CD14-positive monocyte (primary cell): ENCODE data around the gene MMP28. TPM values are rescaled to one million over a fixed set of nuclear protein-coding genes. Genes with fewer than 3 reads are reported as not detected.
A peak's percentile ranks its signal among the peaks of the same experiment; 100 is the strongest.

Source experiments
- DNase-seq, 3 donors: peaks; one replicate each; pipeline ENCODE4 v3.0.0-alpha.2; 2011 to 2022
- H2AFZ ChIP-seq: 2 replicates; pipeline ENCODE4 v1.6.0; 2012; ENCODE audit warnings: mild to moderate bottlenecking, low read depth, low read length, inconsistent platforms; ENCODE audit not compliant: insufficient read depth, poor library complexity, severe bottlenecking
- H3K27ac ChIP-seq, 2 donors: 1 replicate in 1 of 2; 2 replicates in 1 of 2; pipeline ENCODE4 v1.5.1; 2012 to 2013; ENCODE audit warnings: low read length in 2 of 2, control low read depth in 1 of 2, inconsistent platforms in 1 of 2, low read depth in 1 of 2, mild to moderate bottlenecking in 1 of 2
- H3K27me3 ChIP-seq, 2 donors: one replicate each; pipeline versions ENCODE4 v1.6.0 to v1.6.1; 2011 to 2013; ENCODE audit warnings: low read length in 2 of 2; ENCODE audit not compliant: control insufficient read depth in 2 of 2, insufficient read depth in 2 of 2
- H3K36me3 ChIP-seq, 2 donors: replicated peaks in 1 of 2; 1 replicate in 1 of 2; 2 replicates in 1 of 2; pipeline versions ENCODE4 v1.5.1 to v1.6.1; 2012 to 2013; ENCODE audit warnings: low read length in 2 of 2, control low read depth in 1 of 2, inconsistent platforms in 1 of 2, mild to moderate bottlenecking in 1 of 2; ENCODE audit not compliant: insufficient read depth in 2 of 2, control insufficient read depth in 1 of 2
- H3K4me1 ChIP-seq, 2 donors: 1 replicate in 1 of 2; 2 replicates in 1 of 2; pipeline versions ENCODE4 v1.5.1 to v1.6.1; 2012 to 2013; ENCODE audit warnings: low read length in 2 of 2, control low read depth in 1 of 2, inconsistent platforms in 1 of 2, mild to moderate bottlenecking in 1 of 2, moderate library complexity in 1 of 2; ENCODE audit not compliant: insufficient read depth in 2 of 2, control insufficient read depth in 1 of 2
- H3K4me2 ChIP-seq: replicated peaks from 2 replicates; pipeline ENCODE3; 2012; ENCODE audit warnings: low read length, moderate library complexity, mild to moderate bottlenecking; ENCODE audit not compliant: poor library complexity, severe bottlenecking; ENCODE audit errors: extremely low read depth
- H3K4me3 ChIP-seq, 3 experiments: fragments of 200-600 bp in 1 of 3; sonication (generic) in 1 of 3; replicated peaks in 1 of 3; 1 replicate in 2 of 3; 2 replicates in 1 of 3; pipeline ENCODE4 v1.5.1; 2011 to 2013; ENCODE audit warnings: low read length in 3 of 3, mild to moderate bottlenecking in 3 of 3, control low read depth in 2 of 3, low read depth in 2 of 3, inconsistent platforms in 1 of 3, moderate library complexity in 1 of 3
- H3K79me2 ChIP-seq: 2 replicates; pipeline ENCODE4 v1.6.0; 2012; ENCODE audit warnings: mild to moderate bottlenecking, control low read depth, inconsistent platforms, low read length, moderate library complexity; ENCODE audit not compliant: insufficient read depth
- H3K9ac ChIP-seq: 2 replicates; pipeline ENCODE4 v1.6.0; 2017; ENCODE audit warnings: low read length, mild to moderate bottlenecking; ENCODE audit not compliant: insufficient read depth, poor library complexity, severe bottlenecking
- H3K9me3 ChIP-seq, 2 donors: replicated peaks in 1 of 2; 1 replicate in 1 of 2; 2 replicates in 1 of 2; pipeline versions ENCODE4 v1.5.1 to v1.6.1; 2012 to 2013; ENCODE audit warnings: low read length in 2 of 2, control low read depth in 1 of 2; ENCODE audit not compliant: control insufficient read depth in 1 of 2, insufficient read depth in 1 of 2
- H4K20me1 ChIP-seq: 2 replicates; pipeline ENCODE4 v1.6.0; 2012; ENCODE audit warnings: mild to moderate bottlenecking, low read length, control low read depth, moderate library complexity; ENCODE audit not compliant: insufficient read depth
- H3K27ac Mint-ChIP-seq, 7 donors: one replicate each; pipeline ENCODE4 v1.8.0; 2020; ENCODE audit warnings: mild to moderate bottlenecking in 7 of 7, mixed read lengths in 7 of 7, moderate library complexity in 6 of 7, inconsistent platforms in 2 of 7
- H3K27me3 Mint-ChIP-seq, 3 donors: one replicate each; pipeline ENCODE4 v1.8.0; 2021 to 2022; ENCODE audit warnings: low read depth in 3 of 3, mild to moderate bottlenecking in 3 of 3, mixed read lengths in 3 of 3, moderate library complexity in 3 of 3, inconsistent platforms in 1 of 3
- H3K36me3 Mint-ChIP-seq, 2 donors: one replicate each; pipeline ENCODE4 v1.8.0; 2020; ENCODE audit warnings: mixed read lengths in 2 of 2, inconsistent platforms in 1 of 2, mild to moderate bottlenecking in 1 of 2
- H3K4me1 Mint-ChIP-seq: one replicate; pipeline ENCODE4 v1.8.0; 2020; ENCODE audit warnings: mild to moderate bottlenecking, mixed read lengths
- H3K4me3 Mint-ChIP-seq, 2 donors: one replicate each; pipeline ENCODE4 v1.8.0; 2020; ENCODE audit warnings: mild to moderate bottlenecking in 2 of 2, mixed read lengths in 2 of 2, moderate library complexity in 1 of 2
- H3K9me3 Mint-ChIP-seq, 7 donors: one replicate each; pipeline ENCODE4 v1.8.0; 2020 to 2022; ENCODE audit warnings: mixed read lengths in 7 of 7, mild to moderate bottlenecking in 6 of 7, moderate library complexity in 6 of 7, inconsistent platforms in 2 of 7
- CTCF ChIP-seq: fragments of 200-600 bp; IDR thresholded peaks from one replicate; pipeline ENCODE4 v1.8.0; 2022; ENCODE audit warnings: antibody characterized with exemption, mild to moderate bottlenecking
- WGBS: methylation state at CpG from one replicate; pipeline ENCODE4 v1.1.5; 2013; ENCODE audit warnings: missing lambda C conversion rate; ENCODE audit not compliant: insufficient coverage; 5-methylcytosine and 5-hydroxymethylcytosine counted together
- intact Hi-C, 2 donors: fragments of 100-400 bp; cut with micrococcal nuclease; formaldehyde crosslinking; loops; one replicate each; pipeline versions ENCODE4 v1.15.0 to v1.15.1; 2023
- polyA plus RNA-seq, 3 donors: library from polyadenylated mRNA; depleted of rRNA in 1 of 3; unstranded in 2 of 3; stranded (reverse) in 1 of 3; fragments of 300-500 nt in 2 of 3; fragments of >200 nt in 1 of 3; fragmentation: Illumina TruSeq in 2 of 3; gene quantifications; 1 replicate in 2 of 3; 2 replicates in 1 of 3; pipeline ENCODE4 v1.2.3, GENCODE V29; 2012 to 2021

The MMP28 gene
- polyA plus RNA-seq, 3 donors = not detected

DNA sequence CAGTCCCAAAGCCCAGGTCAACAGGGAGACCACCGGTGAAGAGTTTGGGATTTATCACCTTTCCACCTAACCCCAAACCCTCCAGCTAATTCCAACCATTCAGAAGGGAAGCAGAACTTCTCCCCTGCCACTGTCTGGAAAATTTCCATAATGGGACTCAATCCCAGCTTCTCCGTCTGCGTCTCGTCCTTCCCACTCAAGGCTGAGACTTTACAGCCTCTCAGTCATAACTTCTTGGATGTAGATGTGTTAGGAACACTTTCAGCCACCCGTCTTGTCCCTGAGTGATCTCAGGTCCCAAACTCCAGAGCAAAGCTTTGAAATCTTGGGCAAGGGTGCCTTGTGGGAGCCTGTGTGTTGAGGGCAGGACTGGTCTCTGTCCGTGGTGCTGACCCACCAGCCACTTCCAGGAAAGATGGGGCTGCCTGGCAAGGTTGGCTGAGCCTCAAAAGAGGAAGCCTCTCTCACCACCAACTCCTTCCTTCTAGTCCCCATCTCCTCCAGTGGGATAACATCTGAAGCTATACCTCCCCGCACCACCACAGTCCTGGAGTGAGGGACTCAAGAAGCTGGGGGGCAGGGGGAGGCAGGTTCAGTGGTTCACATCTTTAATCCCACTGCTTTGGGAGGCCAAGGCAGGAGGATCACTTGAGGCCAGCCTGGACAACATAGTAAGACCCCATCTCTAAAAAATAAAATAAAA, 51.7 kb downstream of the MMP28 start:
- Mint-ChIP-seq H3K36me3 (no peaks in the 10 kb centered on the region), H3K27ac (peak overlapping the region in 1 of 7 donors; percentile 8), H3K4me1 (peaks cover 6% of the 10 kb centered on the region), H3K9me3 (peaks cover 0 to 8% (median 0%) of the 10 kb centered on the region in 7 donors), H3K4me3 (no peak overlapping the region), H3K27me3 (peaks cover 35 to 49% (median 46%) of the 10 kb centered on the region in 3 donors)
- Histone ChIP-seq H3K9me3 (peaks cover 0 to 3% of the 10 kb centered on the region in 2 donors), H3K4me2 (no peak overlapping the region), H3K4me1 (no peaks in the 10 kb centered on the region), H3K27me3 (peaks cover 7 to 38% of the 10 kb centered on the region in 2 donors), H3K36me3 (no peaks in the 10 kb centered on the region), H4K20me1 (no peaks in the 10 kb centered on the region), H3K79me2 (no peaks in the 10 kb centered on the region), H3K9ac (no peak overlapping the region), H2AFZ (no peak overlapping the region), H3K4me3 (no peak overlapping the region), H3K27ac (no peak overlapping the region)
- WGBS = 59% methylated on average over 2 of the region's 7 CpGs
- no peak for TF ChIP-seq CTCF
- DNase-seq = no peak
- intact Hi-C loops = loop anchor here in 1 of 2 donors (10.0 kb wide), 1 partner anchor 579 kb away; no protein-coding TSS in a partner anchor

GRCh38 chr17:35742896-35743477, 52.5 kb downstream of the MMP28 start:
- TF ChIP-seq CTCF = no peak
- Mint-ChIP-seq H3K4me1 (peaks cover 6% of the 10 kb centered on the region), H3K36me3 (no peaks in the 10 kb centered on the region), H3K4me3 (no peak overlapping the region), H3K27me3 (peaks cover 29 to 46% (median 40%) of the 10 kb centered on the region in 3 donors), H3K27ac (no peak overlapping the region), H3K9me3 (peaks cover 0 to 8% (median 0%) of the 10 kb centered on the region in 7 donors)
- intact Hi-C loops = loop anchor here in 1 of 2 donors (10.0 kb wide), 1 partner anchor 578 kb away; no protein-coding TSS in a partner anchor
- no peak overlapping the region for H3K4me2 ChIP-seq
- H3K4me1 ChIP-seq = no peaks in the 10 kb centered on the region
- H2AFZ ChIP-seq = no peak overlapping the region
- H4K20me1 ChIP-seq = no peaks in the 10 kb centered on the region
- H3K27ac ChIP-seq = no peak overlapping the region
- H3K27me3 ChIP-seq = peaks cover 7 to 30% of the 10 kb centered on the region in 2 donors
- no peak overlapping the region for H3K4me3 ChIP-seq
- WGBS = 79% methylated on average over 4 of the region's 7 CpGs
- DNase-seq = no peak
- H3K79me2 ChIP-seq = no peaks in the 10 kb centered on the region
- no peak overlapping the region for H3K9ac ChIP-seq
- H3K36me3 ChIP-seq = no peaks in the 10 kb centered on the region
- H3K9me3 ChIP-seq = no peaks in the 10 kb centered on the region
